Measurements from ENCODE around the gene RCC1.

GRCh38 chr1:28503117-28503516 is 2.7 kb upstream of the RCC1 start:
- TF ChIP-seq, protein P1, sequence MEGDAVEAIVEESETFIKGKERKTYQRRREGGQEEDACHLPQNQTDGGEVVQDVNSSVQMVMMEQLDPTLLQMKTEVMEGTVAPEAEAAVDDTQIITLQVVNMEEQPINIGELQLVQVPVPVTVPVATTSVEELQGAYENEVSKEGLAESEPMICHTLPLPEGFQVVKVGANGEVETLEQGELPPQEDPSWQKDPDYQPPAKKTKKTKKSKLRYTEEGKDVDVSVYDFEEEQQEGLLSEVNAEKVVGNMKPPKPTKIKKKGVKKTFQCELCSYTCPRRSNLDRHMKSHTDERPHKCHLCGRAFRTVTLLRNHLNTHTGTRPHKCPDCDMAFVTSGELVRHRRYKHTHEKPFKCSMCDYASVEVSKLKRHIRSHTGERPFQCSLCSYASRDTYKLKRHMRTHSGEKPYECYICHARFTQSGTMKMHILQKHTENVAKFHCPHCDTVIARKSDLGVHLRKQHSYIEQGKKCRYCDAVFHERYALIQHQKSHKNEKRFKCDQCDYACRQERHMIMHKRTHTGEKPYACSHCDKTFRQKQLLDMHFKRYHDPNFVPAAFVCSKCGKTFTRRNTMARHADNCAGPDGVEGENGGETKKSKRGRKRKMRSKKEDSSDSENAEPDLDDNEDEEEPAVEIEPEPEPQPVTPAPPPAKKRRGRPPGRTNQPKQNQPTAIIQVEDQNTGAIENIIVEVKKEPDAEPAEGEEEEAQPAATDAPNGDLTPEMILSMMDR (IDR thresholded peaks at IDR 0.05; ENCODE audit: low read length), result no peak
- TF ChIP-seq EZH2phosphoT487 (IDR thresholded peaks at IDR 0.05; ENCODE audit: low read length) (no peak), EZH2 (optimal IDR thresholded peaks at IDR 0.05; ENCODE audit: low read depth, low read length) (no peak)

All from MM.1S (cell line).